Fibroblast of villous mesenchyme (primary cell): ENCODE measurements around the gene IFT43. TPM values are rescaled to one million over a fixed set of nuclear protein-coding genes. Genes with fewer than 3 reads are reported as not detected.

Source experiments
- DNase-seq: peaks from one replicate; pipeline ENCODE4 v3.0.0-alpha.2; 2010; ENCODE audit warnings: low read depth
- H3K4me3 ChIP-seq: 2 replicates; pipeline ENCODE4 v1.5.1; 2011; ENCODE audit warnings: low read depth, mild to moderate bottlenecking, low read length
- total RNA-seq: library from RNA; depleted of rRNA; stranded (reverse); fragments of >200 nt; gene quantifications from 2 replicates; pipeline ENCODE4 v1.2.3, GENCODE V29; 2012
- TF ChIP-seq, protein P1 (sequence below): IDR thresholded peaks from 2 replicates; pipeline ENCODE4 v1.5.1; 2012; ENCODE audit warnings: low read depth, mild to moderate bottlenecking, low read length; ENCODE audit not compliant: insufficient read depth

Gene IFT43
- total RNA-seq, 1 donor, result 51.0 TPM

DNA sequence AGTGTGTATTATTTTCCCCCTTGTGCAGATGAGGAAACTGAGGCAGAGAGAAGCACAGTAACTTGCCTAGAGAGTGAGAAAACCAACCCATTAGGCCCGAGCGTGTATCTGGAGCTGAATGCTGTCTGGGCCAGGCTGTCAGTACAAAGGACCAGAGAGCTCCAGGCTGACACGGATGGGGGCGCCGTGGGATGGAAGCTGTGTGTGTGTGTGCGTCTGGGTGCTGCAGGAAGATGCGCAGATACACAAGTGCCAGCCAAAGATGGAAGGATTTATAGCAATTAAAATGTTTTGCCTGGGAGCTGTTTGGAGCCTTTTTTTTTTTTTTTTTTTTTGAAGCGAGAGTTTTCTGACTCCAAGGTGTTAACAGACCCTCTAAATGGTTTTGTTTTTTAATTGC is 112.5 kb downstream of the IFT43 start:
- DNase-seq, result no peak
- TF ChIP-seq, protein P1, sequence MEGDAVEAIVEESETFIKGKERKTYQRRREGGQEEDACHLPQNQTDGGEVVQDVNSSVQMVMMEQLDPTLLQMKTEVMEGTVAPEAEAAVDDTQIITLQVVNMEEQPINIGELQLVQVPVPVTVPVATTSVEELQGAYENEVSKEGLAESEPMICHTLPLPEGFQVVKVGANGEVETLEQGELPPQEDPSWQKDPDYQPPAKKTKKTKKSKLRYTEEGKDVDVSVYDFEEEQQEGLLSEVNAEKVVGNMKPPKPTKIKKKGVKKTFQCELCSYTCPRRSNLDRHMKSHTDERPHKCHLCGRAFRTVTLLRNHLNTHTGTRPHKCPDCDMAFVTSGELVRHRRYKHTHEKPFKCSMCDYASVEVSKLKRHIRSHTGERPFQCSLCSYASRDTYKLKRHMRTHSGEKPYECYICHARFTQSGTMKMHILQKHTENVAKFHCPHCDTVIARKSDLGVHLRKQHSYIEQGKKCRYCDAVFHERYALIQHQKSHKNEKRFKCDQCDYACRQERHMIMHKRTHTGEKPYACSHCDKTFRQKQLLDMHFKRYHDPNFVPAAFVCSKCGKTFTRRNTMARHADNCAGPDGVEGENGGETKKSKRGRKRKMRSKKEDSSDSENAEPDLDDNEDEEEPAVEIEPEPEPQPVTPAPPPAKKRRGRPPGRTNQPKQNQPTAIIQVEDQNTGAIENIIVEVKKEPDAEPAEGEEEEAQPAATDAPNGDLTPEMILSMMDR, result no peak
- no peak overlapping the region for H3K4me3 ChIP-seq

DNA sequence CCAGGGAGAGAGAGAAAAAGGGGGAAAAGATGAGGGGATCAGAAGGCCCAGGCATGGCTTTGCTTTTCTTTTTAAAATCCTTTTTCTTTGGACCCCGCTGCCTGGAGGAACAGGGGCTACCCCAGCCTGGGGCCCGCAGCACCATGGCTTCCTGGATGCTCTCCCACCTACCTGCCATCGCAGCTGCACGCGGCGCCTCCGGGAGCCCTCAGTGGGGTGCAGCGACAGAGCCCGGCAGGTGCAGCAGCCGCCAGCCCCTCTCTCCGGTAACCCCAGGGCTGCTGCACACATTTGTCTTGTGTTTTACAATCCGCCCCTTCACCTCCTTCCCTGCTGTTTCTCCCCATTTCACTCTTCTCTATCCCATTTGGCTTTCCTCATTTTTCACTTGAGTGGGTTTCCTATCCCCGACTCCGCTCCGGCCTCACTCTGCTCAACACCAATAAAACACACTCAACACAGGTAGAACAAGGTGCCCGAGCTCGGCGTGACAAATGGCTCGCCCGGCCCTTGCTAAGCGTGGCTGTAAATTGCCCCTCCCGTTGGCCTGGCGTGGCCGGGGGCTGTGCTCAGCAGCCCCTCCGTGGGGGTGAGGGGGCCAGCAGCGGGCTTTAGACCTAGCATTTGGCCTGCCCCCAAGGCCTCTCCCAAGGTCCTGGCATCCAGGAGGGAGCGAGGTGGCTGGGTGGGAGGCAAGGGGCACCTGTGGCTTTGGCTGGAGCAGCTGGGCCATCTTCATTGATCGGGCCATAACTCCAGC is 113.5 kb downstream of the IFT43 start:
- no peak for DNase-seq
- TF ChIP-seq, protein P1, result no peak
- no peak overlapping the region for H3K4me3 ChIP-seq

DNA sequence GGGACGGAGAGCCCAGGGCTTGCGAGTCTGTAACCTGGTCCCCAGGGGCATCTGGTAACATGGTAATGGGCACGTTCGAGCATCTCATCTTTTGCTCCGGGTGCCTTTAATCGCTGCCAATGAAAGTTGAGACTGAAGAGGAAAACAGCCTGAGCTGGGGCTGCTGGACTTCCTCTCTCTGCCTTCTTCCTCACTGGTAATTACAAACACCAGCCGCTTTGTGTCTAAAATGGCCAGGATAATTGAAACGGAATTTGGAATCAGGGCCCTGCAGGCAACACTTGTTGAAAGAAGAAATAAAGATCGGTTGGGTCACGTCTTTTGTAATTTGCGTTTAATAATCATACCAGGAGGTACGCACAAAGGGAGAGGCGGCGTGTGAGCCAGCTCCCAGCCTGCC is 114.7 kb downstream of the IFT43 start:
- DNase-seq, result no peak
- no peak overlapping the region for H3K4me3 ChIP-seq
- TF ChIP-seq, protein P1, result no peak

DNA sequence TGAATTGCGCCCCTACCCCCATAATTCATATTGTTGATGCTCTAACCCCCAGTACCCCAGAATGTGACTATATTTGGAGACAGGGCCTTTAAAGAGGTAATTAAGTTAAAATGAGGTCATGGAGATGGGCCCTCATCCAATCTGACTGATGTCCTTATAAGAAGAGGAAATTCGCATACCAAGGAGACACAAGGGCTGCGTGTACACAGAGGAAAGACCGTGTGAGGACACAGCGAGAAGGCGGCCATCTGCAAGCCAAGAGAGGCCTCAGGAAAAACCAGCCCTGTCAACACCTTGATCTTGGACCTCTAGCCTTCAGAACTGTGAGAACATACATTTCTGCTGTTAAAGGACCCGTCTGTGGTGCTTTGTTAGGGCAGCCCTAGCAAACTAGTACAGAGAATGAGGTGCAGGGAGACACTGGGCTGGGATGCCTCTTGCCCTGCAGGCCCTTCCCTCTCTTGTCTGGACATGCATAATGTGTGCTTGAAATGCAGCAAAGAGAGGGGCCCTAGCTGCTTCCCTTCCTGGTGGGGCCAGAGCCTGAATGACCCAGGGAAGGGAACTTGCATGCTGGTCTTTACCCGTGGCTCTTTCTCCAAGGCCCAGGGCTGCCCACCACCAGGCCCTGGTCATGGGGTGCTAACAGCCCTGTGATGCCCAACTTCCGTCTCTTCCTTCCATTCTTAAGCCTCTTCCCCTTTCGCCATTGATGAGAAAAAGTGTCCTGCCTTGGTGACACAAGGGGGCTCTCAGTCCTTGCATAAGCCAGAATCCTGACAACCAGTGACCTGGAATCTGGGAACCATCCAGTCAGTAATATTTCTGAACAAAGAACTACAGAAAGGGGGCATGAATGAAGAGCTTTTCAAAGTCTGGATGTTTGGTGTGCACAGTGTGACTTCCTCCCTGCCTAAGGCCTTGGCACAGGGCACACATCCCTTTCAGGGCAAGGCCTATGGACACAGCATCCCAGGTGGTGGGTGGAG is 116.1 kb downstream of the IFT43 start:
- TF ChIP-seq, protein P1, result no peak
- DNase-seq, result no peak
- no peak overlapping the region for H3K4me3 ChIP-seq

DNA sequence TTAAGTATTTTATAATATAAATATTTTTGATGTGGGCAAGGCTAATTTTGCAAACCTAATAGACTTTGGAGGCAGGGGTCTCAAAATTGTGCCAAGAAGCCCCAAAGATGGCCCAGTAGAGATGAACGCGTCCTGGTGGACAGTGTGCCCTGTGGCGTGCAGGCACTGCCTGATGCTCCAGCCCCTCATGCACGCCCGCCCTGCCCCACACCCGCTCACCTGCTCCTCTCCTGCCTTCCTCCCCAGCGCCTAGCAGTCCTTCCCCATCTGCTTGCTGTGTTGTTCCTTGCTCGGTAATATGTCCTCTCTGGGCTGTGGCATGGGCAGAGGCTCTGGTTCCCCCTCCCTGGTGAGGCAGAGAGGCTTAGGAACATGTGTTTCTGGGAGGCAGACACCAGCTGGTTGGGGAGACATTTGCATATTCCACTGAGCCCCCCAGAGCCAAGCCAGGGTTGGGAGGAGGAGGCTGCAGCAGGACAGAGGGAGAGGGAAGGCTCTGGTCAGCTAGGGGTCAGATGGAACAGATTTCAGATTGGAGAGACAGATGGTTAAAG is 119.3 kb downstream of the IFT43 start:
- DNase-seq, result no peak
- no peak overlapping the region for H3K4me3 ChIP-seq
- TF ChIP-seq, protein P1, result no peak

DNA sequence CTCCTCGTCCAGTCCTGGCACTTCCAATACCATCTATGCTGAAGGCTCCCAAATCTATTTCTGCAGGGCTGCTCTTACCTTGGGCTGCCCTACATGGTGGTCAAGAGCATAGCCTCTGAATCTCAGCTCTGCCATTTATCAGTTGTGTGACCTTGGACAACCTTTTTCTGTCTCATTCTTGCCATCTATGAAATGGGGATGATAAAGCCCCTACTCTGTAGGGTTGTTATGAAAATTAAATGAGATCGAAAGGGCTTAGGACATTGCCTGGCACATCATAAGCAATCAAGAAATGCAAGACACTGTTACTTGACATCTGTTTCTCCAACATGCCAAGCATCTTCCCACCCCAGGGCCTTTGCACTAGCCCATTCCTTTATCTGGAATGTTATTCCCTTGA is 120.6 kb downstream of the IFT43 start:
- TF ChIP-seq, protein P1, result no peak
- DNase-seq, result no peak
- no peak overlapping the region for H3K4me3 ChIP-seq
